A204.1 (cell line): ENCODE data around the gene CPNE5.
"Not testable (repeated sequence)": the region's sequence is repeated elsewhere in the genome, so short reads cannot be mapped to it uniquely, and the experiment has no call there.

ENCODE experiments used
- FAIRE-seq: peaks from 2 replicates; lab custom pipeline; 2012; peaks lifted over from hg19 to GRCh38; lab: Jason Lieb, UNC

Gene CPNE5

GRCh38 chr6:36722879-36723278 is 116.4 kb downstream of the CPNE5 start:
- no peak for FAIRE-seq

GRCh38 chr6:36722365-36722764 is 116.9 kb downstream of the CPNE5 start:
- FAIRE-seq, result no peak

GRCh38 chr6:36721369-36722140 is 117.7 kb downstream of the CPNE5 start:
- FAIRE-seq, result no peak

- FAIRE-seq, result no peak
Measured at GRCh38 chr6:36720251-36721141, 118.7 kb downstream of the CPNE5 start.

GRCh38 chr6:36719126-36719525 is 120.1 kb downstream of the CPNE5 start:
- FAIRE-seq, result no peak

GRCh38 chr6:36718560-36718959 is 120.7 kb downstream of the CPNE5 start:
- no peak for FAIRE-seq

- no peak for FAIRE-seq
Measured at GRCh38 chr6:36717871-36718540, 121.2 kb downstream of the CPNE5 start.

- FAIRE-seq, result no peak
Measured at GRCh38 chr6:36717231-36717825, 121.9 kb downstream of the CPNE5 start.

- FAIRE-seq, result no peak
Measured at GRCh38 chr6:36716476-36717093, 122.7 kb downstream of the CPNE5 start.

- FAIRE-seq, result no peak
Measured at GRCh38 chr6:36715469-36715868, 123.8 kb downstream of the CPNE5 start.

GRCh38 chr6:36714511-36714910 is 124.7 kb downstream of the CPNE5 start:
- FAIRE-seq, result no peak

GRCh38 chr6:36713846-36714245 is 125.4 kb downstream of the CPNE5 start:
- FAIRE-seq, result no peak

- FAIRE-seq, result no peak
Measured at GRCh38 chr6:36712816-36713215, 126.4 kb downstream of the CPNE5 start.

GRCh38 chr6:36706339-36706738 is 132.9 kb downstream of the CPNE5 start:
- FAIRE-seq, result no peak

- not testable (repeated sequence) for FAIRE-seq
Measured at GRCh38 chr6:36704961-36705577, 134.2 kb downstream of the CPNE5 start.

- no peak for FAIRE-seq
Measured at GRCh38 chr6:36703982-36704381, 135.3 kb downstream of the CPNE5 start.

- no peak for FAIRE-seq
Measured at GRCh38 chr6:36703081-36703606, 136.1 kb downstream of the CPNE5 start.

- no peak for FAIRE-seq
Measured at GRCh38 chr6:36702656-36703055, 136.6 kb downstream of the CPNE5 start.

- FAIRE-seq, result no peak
Measured at GRCh38 chr6:36701401-36701991, 137.7 kb downstream of the CPNE5 start.

- FAIRE-seq, result no peak
Measured at GRCh38 chr6:36700831-36701230, 138.4 kb downstream of the CPNE5 start.
